Fibroblast of lung (primary cell): Measurements from ENCODE around the gene PIP4P1. TPM values are rescaled to one million over a fixed set of nuclear protein-coding genes. Genes with fewer than 3 reads are reported as not detected.
"Not testable (repeated sequence)": the region's sequence is repeated elsewhere in the genome, so short reads cannot be mapped to it uniquely, and the experiment has no call there.

ENCODE experiments used
- DNase-seq, 2 donors: peaks; one replicate each; pipeline versions ENCODE4 v3.0.0 to v3.0.0-alpha.2; 2010; ENCODE audit warnings: low read depth in 2 of 2
- H2AFZ ChIP-seq: 2 replicates; pipeline ENCODE4 v1.5.1; 2012; ENCODE audit warnings: low read length, control low read depth, inconsistent platforms
- H3K27ac ChIP-seq: 2 replicates; pipeline ENCODE4 v1.5.1; 2011; ENCODE audit warnings: low read length, control low read depth; ENCODE audit not compliant: insufficient read depth
- H3K27me3 ChIP-seq: 2 replicates; pipeline ENCODE4 v1.5.1; 2011; ENCODE audit warnings: mild to moderate bottlenecking, low read length; ENCODE audit not compliant: control insufficient read depth, insufficient read depth
- H3K36me3 ChIP-seq: 2 replicates; pipeline ENCODE4 v1.5.1; 2011; ENCODE audit warnings: low read length; ENCODE audit not compliant: control insufficient read depth, insufficient read depth
- H3K4me1 ChIP-seq: 2 replicates; pipeline ENCODE4 v1.5.1; 2011; ENCODE audit warnings: low read length; ENCODE audit not compliant: control insufficient read depth, insufficient read depth; ENCODE audit errors: extremely low read depth
- H3K4me2 ChIP-seq: 2 replicates; pipeline ENCODE4 v1.5.1; 2011; ENCODE audit warnings: low read length, control low read depth; ENCODE audit not compliant: insufficient read depth; ENCODE audit errors: extremely low read depth
- H3K4me3 ChIP-seq, 4 experiments: fragments of 200-600 bp in 1 of 4; sonication (generic) in 1 of 4; replicated peaks in 1 of 4; 2 replicates each; pipeline ENCODE4 v1.5.1; 2011 to 2016; ENCODE audit warnings: low read length in 4 of 4, low read depth in 3 of 4, mild to moderate bottlenecking in 3 of 4, control low read depth in 2 of 4, inconsistent platforms in 1 of 4, mixed read lengths in 1 of 4; ENCODE audit not compliant: insufficient read depth in 1 of 4; ENCODE audit errors: control extremely low read depth in 1 of 4
- H3K79me2 ChIP-seq: 2 replicates; pipeline ENCODE4 v1.5.1; 2012; ENCODE audit warnings: mild to moderate bottlenecking, low read length, inconsistent platforms; ENCODE audit not compliant: control insufficient read depth, insufficient read depth
- H3K9ac ChIP-seq: 2 replicates; pipeline ENCODE4 v1.5.1; 2011; ENCODE audit warnings: mild to moderate bottlenecking, low read length, control low read depth; ENCODE audit not compliant: insufficient read depth
- H3K9me3 ChIP-seq: 2 replicates; pipeline ENCODE4 v1.5.1; 2012; ENCODE audit warnings: low read depth, low read length; ENCODE audit not compliant: control insufficient read depth, insufficient read depth
- H4K20me1 ChIP-seq: 2 replicates; pipeline ENCODE4 v1.5.1; 2011; ENCODE audit warnings: low read length; ENCODE audit not compliant: control insufficient read depth, insufficient read depth; ENCODE audit errors: extremely low read depth
- EZH2 ChIP-seq: IDR thresholded peaks from 2 replicates; pipeline ENCODE4 v1.5.1; 2012; ENCODE audit warnings: low read length, control low read depth, mild to moderate bottlenecking; ENCODE audit errors: missing control alignments
- polyA minus RNA-seq: library from RNA; depleted of rRNA, polyadenylated mRNA; stranded (reverse); fragments of >200 nt; gene quantifications from 2 replicates; pipeline ENCODE4 v1.2.3, GENCODE V29; 2011; ENCODE audit warnings: low replicate concordance
- polyA plus RNA-seq, 2 donors: library from polyadenylated mRNA; depleted of rRNA in 1 of 2; stranded (reverse) in 1 of 2; unstranded in 1 of 2; fragments of >200 nt; gene quantifications; 2 replicates each; pipeline ENCODE4 v1.2.1, GENCODE V29; 2011 to 2012; ENCODE audit warnings: missing spikeins in 1 of 2
- total RNA-seq: library from RNA; depleted of rRNA; stranded (reverse); fragments of >200 nt; gene quantifications from 2 replicates; pipeline ENCODE4 v1.2.1, GENCODE V29; 2014
- TF ChIP-seq, protein P1 (sequence below), 2 donors: IDR thresholded peaks in 1 of 2; conservative IDR thresholded peaks in 1 of 2; 1 replicate in 1 of 2; 2 replicates in 1 of 2; pipeline ENCODE4 v1.5.1; 2011 to 2012; ENCODE audit warnings: low read length in 2 of 2, control low read depth in 1 of 2, inconsistent platforms in 1 of 2, low read depth in 1 of 2, mild to moderate bottlenecking in 1 of 2

Gene PIP4P1
- total RNA-seq (24.7 and 30.9 TPM in 2 replicates), polyA plus RNA-seq (34.9 and 39.5 TPM in 2 replicates), polyA minus RNA-seq (87.9 and 134 TPM in 2 replicates)
- polyA plus RNA-seq (2012), result 26.1 and 30.6 TPM in 2 replicates

DNA sequence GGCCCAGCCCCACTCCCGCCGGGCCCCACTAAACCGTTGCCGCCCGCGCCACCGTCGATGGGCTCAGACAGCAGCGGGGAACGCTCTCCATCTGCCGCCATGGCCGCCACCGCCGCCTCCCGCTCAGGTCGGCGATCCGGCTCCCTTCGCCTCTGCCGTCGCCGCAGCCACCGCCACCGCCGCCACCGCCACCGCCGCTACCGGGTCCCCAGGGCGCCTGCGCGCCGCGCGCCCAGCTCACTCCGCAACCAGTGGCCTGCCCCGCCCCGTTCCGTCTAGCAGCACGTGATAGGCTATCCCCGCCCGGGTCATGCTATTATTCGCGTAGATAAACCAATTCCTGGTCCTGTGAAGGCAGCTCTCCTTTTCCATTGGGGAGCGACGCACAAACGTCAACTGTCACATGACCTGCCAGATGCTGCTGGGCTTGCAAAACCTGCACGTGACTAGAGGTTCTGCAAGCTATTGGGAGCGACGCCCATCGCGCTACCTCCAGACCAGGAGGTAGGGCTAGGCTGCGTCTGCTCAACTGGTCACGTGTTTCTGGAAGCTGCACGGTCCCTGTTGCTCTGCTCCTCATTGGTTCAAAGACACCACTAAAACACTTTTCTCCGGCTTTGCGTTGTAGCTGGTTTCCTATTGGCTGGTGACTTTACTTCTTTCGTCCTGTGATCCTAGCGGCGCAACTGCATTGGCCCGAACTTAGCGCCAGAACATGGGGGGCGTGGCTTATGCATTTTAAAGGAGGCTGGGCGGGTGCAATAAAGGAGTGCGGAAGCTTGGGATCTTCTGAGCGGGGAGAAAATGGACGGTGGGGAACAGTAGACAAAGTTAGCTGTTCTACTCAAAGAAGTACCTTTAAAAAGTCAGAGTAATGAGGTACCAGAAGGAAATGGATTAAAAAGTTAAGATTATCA, at the start of gene PIP4P1:
PIP4P1 (minus strand) TSS at position 210 of the 917 bp plus-strand sequence; CDS start at position 101, 109 bp downstream.
- Histone ChIP-seq H3K9me3 (no peaks in the 10 kb centered on the region), H3K27ac (peak within 1 kb of the TSS; percentile 82), H3K9ac (peak within 1 kb of the TSS; percentile 91), H3K4me2 (peak within 1 kb of the TSS; percentile 96), H3K4me3 (peak within 1 kb of the TSS; percentile 72 to 97 (median 84)), H3K79me2 (peaks cover 33% of the 10 kb centered on the region), H2AFZ (peak within 1 kb of the TSS; percentile 67), H4K20me1 (no peaks in the 10 kb centered on the region), H3K27me3 (no peaks in the 10 kb centered on the region), H3K4me1 (peaks cover 7% of the 10 kb centered on the region), H3K36me3 (peaks cover 17% of the 10 kb centered on the region)
- TF ChIP-seq, protein P1, sequence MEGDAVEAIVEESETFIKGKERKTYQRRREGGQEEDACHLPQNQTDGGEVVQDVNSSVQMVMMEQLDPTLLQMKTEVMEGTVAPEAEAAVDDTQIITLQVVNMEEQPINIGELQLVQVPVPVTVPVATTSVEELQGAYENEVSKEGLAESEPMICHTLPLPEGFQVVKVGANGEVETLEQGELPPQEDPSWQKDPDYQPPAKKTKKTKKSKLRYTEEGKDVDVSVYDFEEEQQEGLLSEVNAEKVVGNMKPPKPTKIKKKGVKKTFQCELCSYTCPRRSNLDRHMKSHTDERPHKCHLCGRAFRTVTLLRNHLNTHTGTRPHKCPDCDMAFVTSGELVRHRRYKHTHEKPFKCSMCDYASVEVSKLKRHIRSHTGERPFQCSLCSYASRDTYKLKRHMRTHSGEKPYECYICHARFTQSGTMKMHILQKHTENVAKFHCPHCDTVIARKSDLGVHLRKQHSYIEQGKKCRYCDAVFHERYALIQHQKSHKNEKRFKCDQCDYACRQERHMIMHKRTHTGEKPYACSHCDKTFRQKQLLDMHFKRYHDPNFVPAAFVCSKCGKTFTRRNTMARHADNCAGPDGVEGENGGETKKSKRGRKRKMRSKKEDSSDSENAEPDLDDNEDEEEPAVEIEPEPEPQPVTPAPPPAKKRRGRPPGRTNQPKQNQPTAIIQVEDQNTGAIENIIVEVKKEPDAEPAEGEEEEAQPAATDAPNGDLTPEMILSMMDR (conservative IDR thresholded peaks at IDR 0.05 in 1 of 2, IDR thresholded peaks at IDR 0.05 in 1 of 2; ENCODE audit: low read depth in 1 of 2, low read length in 2 of 2), result no peak
- no peak for TF ChIP-seq EZH2
- DNase-seq, result peak; percentile 100

DNA sequence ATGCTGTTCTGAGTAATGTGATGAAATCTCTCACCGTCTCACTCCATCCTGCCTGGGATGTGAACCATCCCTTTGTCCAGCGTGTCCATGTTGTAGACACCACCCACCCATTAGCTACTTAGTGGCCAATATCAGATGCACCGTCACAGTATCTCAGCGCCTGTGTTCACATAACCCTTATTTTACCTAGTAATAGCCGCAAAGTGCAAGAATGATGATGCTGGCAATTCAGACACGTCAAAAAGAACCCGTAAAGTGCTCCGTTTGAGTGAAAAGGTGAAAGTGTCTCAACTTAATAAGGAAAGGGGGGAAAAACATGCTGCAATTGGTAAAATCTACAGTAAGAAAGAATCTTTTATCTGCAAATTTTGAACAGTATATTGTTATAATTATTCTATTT, 47.1 kb upstream of the PIP4P1 start:
- no peaks in the 10 kb centered on the region for H3K9me3 ChIP-seq
- H3K9ac ChIP-seq, result no peak overlapping the region
- TF ChIP-seq, protein P1 (conservative IDR thresholded peaks at IDR 0.05 in 1 of 2, IDR thresholded peaks at IDR 0.05 in 1 of 2; ENCODE audit: low read depth in 1 of 2, low read length in 2 of 2), result no peak
- TF ChIP-seq EZH2, result no peak

DNA sequence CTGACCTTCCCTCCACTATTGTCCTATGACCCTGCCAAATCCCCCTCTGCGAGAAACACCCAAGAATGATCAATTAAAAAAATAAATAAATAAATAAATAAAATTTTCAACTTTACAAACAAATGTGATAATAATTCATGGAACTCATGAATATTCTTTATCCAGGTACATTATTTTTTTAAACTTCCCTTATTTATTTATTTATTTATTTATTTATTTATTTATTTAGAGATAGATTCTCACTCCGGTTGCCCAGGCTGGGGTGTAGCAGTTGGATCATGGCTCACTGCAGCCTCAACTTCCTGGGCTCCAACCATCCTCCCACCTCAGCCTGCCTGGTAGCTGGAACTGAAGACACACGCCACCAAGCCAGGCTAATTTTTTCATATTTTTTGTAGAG, 46.3 kb upstream of the PIP4P1 start:
- not testable (repeated sequence) for H3K79me2 ChIP-seq

More for the DNA sequence above, 47.1 kb upstream of the PIP4P1 start:
- no peak overlapping the region for H3K4me2 ChIP-seq
- no peak for DNase-seq
- no peaks in the 10 kb centered on the region for H3K79me2 ChIP-seq
- no peaks in the 10 kb centered on the region for H3K27me3 ChIP-seq
- no peak overlapping the region for H3K4me3 ChIP-seq
- H4K20me1 ChIP-seq, result no peaks in the 10 kb centered on the region
- H3K4me1 ChIP-seq, result no peaks in the 10 kb centered on the region
- H3K27ac ChIP-seq, result no peak overlapping the region
- H2AFZ ChIP-seq, result no peak overlapping the region
- H3K36me3 ChIP-seq, result no peaks in the 10 kb centered on the region

GRCh38 chr14:20506752-20507151, 45.5 kb upstream of the PIP4P1 start:
- not testable (repeated sequence) for H3K4me1 ChIP-seq, H3K9ac ChIP-seq, H3K27me3 ChIP-seq, DNase-seq, H3K9me3 ChIP-seq, H3K36me3 ChIP-seq, H2AFZ ChIP-seq, H3K4me2 ChIP-seq, H3K79me2 ChIP-seq, H3K27ac ChIP-seq, H4K20me1 ChIP-seq, H3K4me3 ChIP-seq

More for the DNA sequence above, 46.3 kb upstream of the PIP4P1 start:
- H3K4me3 ChIP-seq, H2AFZ ChIP-seq, H4K20me1 ChIP-seq, H3K27ac ChIP-seq, H3K9me3 ChIP-seq, H3K4me1 ChIP-seq, DNase-seq, H3K36me3 ChIP-seq, H3K27me3 ChIP-seq, H3K4me2 ChIP-seq, H3K9ac ChIP-seq: not testable (repeated sequence)

DNA sequence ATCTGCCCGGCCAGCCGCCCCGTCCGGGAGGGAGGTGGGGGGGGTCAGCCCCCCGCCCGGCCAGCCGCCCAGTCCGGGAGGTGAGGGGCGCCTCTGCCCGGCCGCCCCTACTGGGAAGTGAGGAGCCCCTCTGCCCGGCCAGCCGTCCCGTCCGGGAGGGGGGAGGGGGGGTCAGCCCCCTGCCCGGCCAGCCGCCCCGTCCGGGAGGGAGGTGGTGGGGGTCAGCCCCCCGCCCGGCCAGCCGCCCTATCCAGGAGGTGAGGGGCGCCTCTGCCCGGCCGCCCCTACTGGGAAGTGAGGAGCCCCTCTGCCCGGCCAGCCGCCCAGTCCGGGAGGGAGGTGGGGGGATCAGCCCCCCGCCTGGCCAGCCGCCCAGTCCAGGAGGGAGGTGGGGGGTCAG, 45.0 kb upstream of the PIP4P1 start:
- not testable (repeated sequence) for H3K27ac ChIP-seq, DNase-seq, H3K9me3 ChIP-seq, H3K4me2 ChIP-seq, H3K27me3 ChIP-seq, H3K79me2 ChIP-seq, H4K20me1 ChIP-seq, H3K4me3 ChIP-seq, H2AFZ ChIP-seq, H3K4me1 ChIP-seq, H3K9ac ChIP-seq, H3K36me3 ChIP-seq
